Mesendoderm (in vitro differentiated cells): ENCODE data around the gene TNIK.
"Not testable (repeated sequence)": the region's sequence is repeated elsewhere in the genome, so short reads cannot be mapped to it uniquely, and the experiment has no call there.

Experiments
- DNase-seq: peaks from one replicate; pipeline ENCODE4 v3.0.0; 2013
- H2AK5ac ChIP-seq: 2 replicates; pipeline ENCODE4 v1.6.1; 2013; ENCODE audit warnings: low read length, inconsistent platforms
- H2BK120ac ChIP-seq: 2 replicates; pipeline ENCODE4 v1.6.1; 2013; ENCODE audit warnings: low read depth, mild to moderate bottlenecking, low read length, moderate library complexity, mixed read lengths
- H2BK15ac ChIP-seq: replicated peaks from 2 replicates; pipeline ENCODE4 v1.6.1; 2013; ENCODE audit warnings: low read depth, mild to moderate bottlenecking, moderate library complexity
- H2BK5ac ChIP-seq: 2 replicates; pipeline ENCODE4 v1.6.1; 2013; ENCODE audit warnings: low read length, inconsistent platforms
- H3K18ac ChIP-seq: 2 replicates; pipeline ENCODE4 v1.6.1; 2013; ENCODE audit warnings: mild to moderate bottlenecking, low read length, mixed read lengths
- H3K23ac ChIP-seq: one replicate; pipeline ENCODE4 v1.6.1; 2013; ENCODE audit warnings: low read length
- H3K27ac ChIP-seq: 2 replicates; pipeline ENCODE4 v1.5.1; 2013; ENCODE audit warnings: low read depth, mild to moderate bottlenecking, inconsistent platforms, low read length, moderate library complexity
- H3K27me3 ChIP-seq: 2 replicates; pipeline ENCODE4 v1.6.1; 2013; ENCODE audit warnings: low read length, control low read depth, mild to moderate bottlenecking, inconsistent platforms; ENCODE audit not compliant: insufficient read depth, poor library complexity
- H3K36me3 ChIP-seq: 2 replicates; pipeline ENCODE4 v1.6.1; 2013; ENCODE audit warnings: low read length, inconsistent platforms; ENCODE audit not compliant: control insufficient read depth, insufficient read depth
- H3K4ac ChIP-seq: one replicate; pipeline ENCODE4 v1.6.1; 2013; ENCODE audit warnings: low read depth, mild to moderate bottlenecking, low read length, moderate library complexity
- H3K4me1 ChIP-seq: 2 replicates; pipeline ENCODE4 v1.6.1; 2013; ENCODE audit warnings: low read depth, low read length, inconsistent platforms; ENCODE audit not compliant: control insufficient read depth
- H3K4me2 ChIP-seq: 2 replicates; pipeline ENCODE4 v1.6.1; 2013; ENCODE audit warnings: low read length
- H3K4me3 ChIP-seq: 2 replicates; pipeline ENCODE4 v1.5.1; 2013; ENCODE audit warnings: mild to moderate bottlenecking, low read length
- H3K56ac ChIP-seq: one replicate; pipeline ENCODE4 v1.6.1; 2013; ENCODE audit warnings: low read length
- H3K79me1 ChIP-seq: 2 replicates; pipeline ENCODE4 v1.6.1; 2013; ENCODE audit warnings: low read length, inconsistent platforms
- H3K79me2 ChIP-seq: 2 replicates; pipeline ENCODE4 v1.6.1; 2013; ENCODE audit warnings: mild to moderate bottlenecking, low read length; ENCODE audit not compliant: control insufficient read depth, insufficient read depth
- H3K9ac ChIP-seq: 2 replicates; pipeline ENCODE4 v1.6.1; 2013; ENCODE audit warnings: low read length, inconsistent platforms
- H4K5ac ChIP-seq: one replicate; pipeline ENCODE4 v1.6.1; 2013; ENCODE audit warnings: low read length
- H4K8ac ChIP-seq: one replicate; pipeline ENCODE4 v1.6.1; 2013; ENCODE audit warnings: low read depth, mild to moderate bottlenecking, control low read depth, low read length, moderate library complexity
- WGBS: extraction: QIAGEN DNeasy Blood & Tissue Kit; methylation state at CpG from one replicate; pipeline ENCODE4 v1.1.7; 2013; ENCODE audit warnings: low lambda C conversion rate, missing lambda C conversion rate; ENCODE audit not compliant: insufficient coverage; ENCODE audit errors: extremely low coverage; 5-methylcytosine and 5-hydroxymethylcytosine counted together

The TNIK gene

DNA sequence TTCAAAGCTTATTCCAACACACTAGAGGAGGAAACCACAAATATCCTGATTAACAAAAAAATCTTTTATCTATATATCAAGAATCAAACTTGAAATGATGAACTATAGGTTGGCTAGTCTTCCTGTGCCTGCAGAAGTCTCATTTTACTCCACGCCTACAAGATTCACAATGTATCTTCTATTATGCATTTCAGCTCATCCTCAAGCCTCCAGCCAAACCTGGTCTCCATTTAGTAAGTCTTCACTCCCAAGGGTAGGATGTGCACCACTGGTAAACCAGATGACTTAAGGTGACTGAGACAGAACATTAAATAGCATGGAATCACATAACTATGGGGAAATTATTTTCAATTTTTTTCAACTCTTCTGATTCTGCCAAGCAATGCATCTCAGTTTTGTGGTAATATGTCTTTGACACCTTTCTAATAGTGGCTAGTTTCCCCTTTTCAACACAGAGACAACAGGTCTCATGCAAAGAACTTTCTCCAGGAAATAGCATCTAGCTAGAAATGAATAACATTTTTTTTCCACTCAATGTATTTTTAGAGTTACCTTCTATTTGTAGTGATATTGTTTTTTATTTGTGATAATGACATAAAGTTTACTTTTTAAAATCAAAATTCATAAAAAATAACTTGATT, 166.9 kb downstream of the TNIK start:
- H2BK15ac ChIP-seq: no peak overlapping the region
- no peaks in the 10 kb centered on the region for H3K79me1 ChIP-seq
- H3K27me3 ChIP-seq: no peaks in the 10 kb centered on the region
- H3K9ac ChIP-seq: no peak overlapping the region
- no peak overlapping the region for H4K8ac ChIP-seq
- no peak overlapping the region for H2BK5ac ChIP-seq
- no peak overlapping the region for H3K23ac ChIP-seq
- no peak overlapping the region for H3K56ac ChIP-seq
- H3K79me2 ChIP-seq: no peaks in the 10 kb centered on the region
- no peak overlapping the region for H3K4me2 ChIP-seq
- H3K36me3 ChIP-seq: no peaks in the 10 kb centered on the region
- H3K18ac ChIP-seq: no peak overlapping the region
- H2AK5ac ChIP-seq: no peak overlapping the region
- no peak overlapping the region for H3K4me3 ChIP-seq
- no peak overlapping the region for H3K4ac ChIP-seq
- H4K5ac ChIP-seq: no peak overlapping the region
- H2BK120ac ChIP-seq: no peak overlapping the region
- no CpG with 5 or more reads among the region's 1 CpG for WGBS
- H3K27ac ChIP-seq: no peak overlapping the region
- no peak for DNase-seq
- no peaks in the 10 kb centered on the region for H3K4me1 ChIP-seq

DNA sequence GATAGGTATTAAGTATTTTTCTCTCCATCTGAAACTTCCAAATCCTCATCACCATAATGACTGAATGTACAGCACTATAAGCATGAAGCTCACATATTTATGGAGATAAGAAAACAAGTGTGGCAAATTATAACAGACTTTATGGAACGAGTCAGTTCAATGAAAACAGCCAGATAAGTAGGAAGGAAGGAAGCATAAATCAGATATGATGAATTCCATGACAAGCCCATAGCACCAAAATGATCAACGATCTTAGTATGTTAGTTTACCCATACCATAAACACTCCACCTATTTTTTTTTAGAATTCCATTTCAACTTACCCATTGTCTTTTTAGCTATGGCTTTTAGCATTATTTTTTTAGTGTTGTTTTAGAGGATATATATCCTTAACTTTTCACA, 169.5 kb downstream of the TNIK start:
- Histone ChIP-seq H4K5ac (no peak overlapping the region), H3K4me1 (no peaks in the 10 kb centered on the region), H3K79me2 (no peaks in the 10 kb centered on the region), H2BK120ac (no peak overlapping the region), H3K79me1 (no peaks in the 10 kb centered on the region), H3K4ac (no peak overlapping the region), H2BK15ac (no peak overlapping the region), H3K4me2 (no peak overlapping the region), H3K36me3 (no peaks in the 10 kb centered on the region), H3K56ac (no peak overlapping the region), H4K8ac (no peak overlapping the region), H3K27ac (no peak overlapping the region), H2BK5ac (no peak overlapping the region), H3K18ac (no peak overlapping the region), H3K27me3 (no peaks in the 10 kb centered on the region), H3K23ac (no peak overlapping the region), H2AK5ac (no peak overlapping the region), H3K4me3 (no peak overlapping the region), H3K9ac (no peak overlapping the region)
- DNase-seq: no peak
- WGBS: no CpG with 5 or more reads among the region's 2 CpGs

DNA sequence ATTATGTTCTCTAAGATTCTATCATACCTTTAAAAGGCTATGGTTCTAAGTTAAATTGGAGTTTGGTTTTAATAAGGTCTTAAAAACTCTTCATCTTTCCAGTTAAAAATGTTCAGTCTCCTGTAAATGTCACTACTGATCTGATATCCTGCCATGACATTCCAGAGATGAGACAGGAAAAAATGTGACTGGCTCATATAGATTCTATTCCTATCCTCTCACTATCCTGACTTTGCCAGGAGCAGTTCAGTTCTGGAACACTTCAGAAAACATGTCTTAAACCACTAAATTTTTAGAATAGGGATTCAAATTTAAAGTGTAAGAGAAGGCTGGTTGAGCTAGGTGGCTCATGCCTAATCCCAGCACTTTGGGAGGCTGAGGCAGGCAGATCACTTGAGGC, 170.9 kb downstream of the TNIK start:
- Histone ChIP-seq H3K27me3 (no peaks in the 10 kb centered on the region), H2BK15ac (no peak overlapping the region), H3K79me1 (no peaks in the 10 kb centered on the region), H4K8ac (no peak overlapping the region), H3K4ac (no peak overlapping the region), H3K4me1 (peaks cover 1% of the 10 kb centered on the region), H3K9ac (no peak overlapping the region), H3K79me2 (no peaks in the 10 kb centered on the region), H3K18ac (no peak overlapping the region), H2AK5ac (no peak overlapping the region), H3K27ac (no peak overlapping the region), H3K4me2 (no peak overlapping the region), H3K23ac (no peak overlapping the region), H2BK120ac (no peak overlapping the region), H3K4me3 (no peak overlapping the region), H2BK5ac (no peak overlapping the region), H3K36me3 (no peaks in the 10 kb centered on the region), H3K56ac (no peak overlapping the region), H4K5ac (no peak overlapping the region)
- no peak for DNase-seq

DNA sequence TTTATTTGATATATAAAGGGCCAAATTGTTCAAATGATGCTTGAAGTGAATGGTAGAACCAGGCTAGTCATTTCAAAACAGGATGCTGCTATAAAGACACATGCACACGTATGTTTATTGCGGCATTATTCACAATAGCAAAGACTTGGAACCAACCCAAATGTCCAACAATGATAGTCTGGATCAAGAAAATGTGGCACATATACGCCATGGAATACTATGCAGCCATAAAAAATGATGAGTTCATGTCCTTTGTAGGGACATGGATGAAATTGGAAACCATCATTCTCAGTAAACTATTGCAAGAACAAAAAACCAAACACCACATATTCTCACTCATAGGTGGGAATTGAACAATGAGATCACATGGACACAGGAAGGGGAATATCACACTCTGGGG, 172.4 kb downstream of the TNIK start:
- not testable (repeated sequence) for H3K27ac ChIP-seq, H3K4me2 ChIP-seq, H3K36me3 ChIP-seq, H2AK5ac ChIP-seq, H3K4me3 ChIP-seq, DNase-seq, H4K5ac ChIP-seq, H3K79me2 ChIP-seq, H3K56ac ChIP-seq, H3K27me3 ChIP-seq, H2BK15ac ChIP-seq, H4K8ac ChIP-seq, H3K18ac ChIP-seq, H2BK5ac ChIP-seq, H3K23ac ChIP-seq, H3K4ac ChIP-seq, H3K9ac ChIP-seq, H3K79me1 ChIP-seq, H3K4me1 ChIP-seq, H2BK120ac ChIP-seq
- no CpG with 5 or more reads among the region's 3 CpGs for WGBS

DNA sequence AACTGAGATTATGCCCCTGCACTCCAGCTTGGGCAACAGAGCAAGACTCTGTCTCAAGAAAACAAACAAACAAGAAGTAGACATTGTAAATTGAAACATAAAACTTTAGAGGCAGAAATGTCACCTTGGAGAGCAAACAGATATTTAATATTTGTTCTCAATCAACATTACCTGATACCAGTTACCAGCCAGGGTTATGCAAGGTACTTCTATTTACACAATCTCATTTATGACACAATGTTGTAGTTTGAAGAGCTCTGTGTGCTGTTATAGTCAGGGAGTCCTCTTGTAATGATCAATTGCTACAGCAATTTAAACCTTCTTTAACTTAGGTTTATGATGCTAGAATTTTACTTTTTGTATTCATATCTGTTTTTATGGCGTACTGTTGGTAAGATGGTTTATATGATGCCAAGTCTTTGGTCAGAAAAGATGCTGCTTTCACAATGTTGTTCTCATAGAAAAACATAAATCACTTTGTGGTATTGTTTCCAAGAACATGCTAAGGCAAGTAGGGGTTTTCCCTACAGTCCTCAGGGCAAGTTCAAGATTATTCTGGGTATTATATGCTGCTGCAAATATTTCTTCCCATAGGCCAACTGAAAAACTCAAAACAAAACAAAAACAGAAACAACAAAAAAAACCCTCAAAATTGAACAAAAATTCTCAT, 173.5 kb downstream of the TNIK start:
- no peaks in the 10 kb centered on the region for H3K79me1 ChIP-seq
- H3K4me3 ChIP-seq: no peak overlapping the region
- no peak overlapping the region for H3K4me2 ChIP-seq
- no peak for DNase-seq
- H2BK5ac ChIP-seq: no peak overlapping the region
- H3K18ac ChIP-seq: no peak overlapping the region
- H2BK15ac ChIP-seq: no peak overlapping the region
- no peak overlapping the region for H2BK120ac ChIP-seq
- H3K23ac ChIP-seq: no peak overlapping the region
- H3K9ac ChIP-seq: no peak overlapping the region
- no CpG with 5 or more reads among the region's 1 CpG for WGBS
- H3K36me3 ChIP-seq: no peaks in the 10 kb centered on the region
- H4K5ac ChIP-seq: no peak overlapping the region
- no peak overlapping the region for H3K4ac ChIP-seq
- no peak overlapping the region for H4K8ac ChIP-seq
- H3K27ac ChIP-seq: no peak overlapping the region
- no peaks in the 10 kb centered on the region for H3K27me3 ChIP-seq
- peaks cover 6% of the 10 kb centered on the region for H3K4me1 ChIP-seq
- H3K56ac ChIP-seq: no peak overlapping the region
- no peaks in the 10 kb centered on the region for H3K79me2 ChIP-seq
- no peak overlapping the region for H2AK5ac ChIP-seq

DNA sequence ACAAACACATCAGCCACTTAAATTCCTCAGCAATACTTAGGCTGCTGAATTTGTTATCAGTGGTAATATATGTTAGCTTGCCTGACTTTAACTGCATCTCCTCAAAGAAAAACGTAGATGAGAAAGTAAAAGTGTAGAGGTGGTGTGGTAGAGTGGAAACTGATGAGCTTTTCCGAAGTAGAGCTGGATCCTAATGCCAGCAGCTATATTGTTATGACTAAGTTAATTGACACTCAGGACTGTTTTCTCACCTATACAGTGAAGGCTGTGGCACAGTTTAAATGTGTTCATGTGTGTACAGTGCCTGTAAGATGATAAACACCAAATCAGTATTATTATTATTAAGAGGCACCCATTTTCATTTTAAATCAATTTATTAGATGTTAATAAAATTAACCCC, 174.9 kb downstream of the TNIK start:
- no peak overlapping the region for H2BK5ac ChIP-seq
- no peaks in the 10 kb centered on the region for H3K79me2 ChIP-seq
- H4K5ac ChIP-seq: no peak overlapping the region
- H3K56ac ChIP-seq: no peak overlapping the region
- no peak overlapping the region for H2BK15ac ChIP-seq
- no peaks in the 10 kb centered on the region for H3K36me3 ChIP-seq
- H3K4me3 ChIP-seq: no peak overlapping the region
- H3K4me1 ChIP-seq: peaks cover 6% of the 10 kb centered on the region
- H4K8ac ChIP-seq: no peak overlapping the region
- no peaks in the 10 kb centered on the region for H3K79me1 ChIP-seq
- H3K18ac ChIP-seq: no peak overlapping the region
- H3K4ac ChIP-seq: no peak overlapping the region
- no peak overlapping the region for H3K9ac ChIP-seq
- WGBS: no CpG with 5 or more reads among the region's 2 CpGs
- no peak overlapping the region for H3K4me2 ChIP-seq
- no peak overlapping the region for H3K27ac ChIP-seq
- H2AK5ac ChIP-seq: no peak overlapping the region
- no peak overlapping the region for H3K23ac ChIP-seq
- DNase-seq: no peak
- no peak overlapping the region for H2BK120ac ChIP-seq
- H3K27me3 ChIP-seq: no peaks in the 10 kb centered on the region
